HG03175 (cell line): Measurements from ENCODE around the gene FUT1.
A peak's percentile ranks its signal among the peaks of the same experiment; 100 is the strongest.
"Not testable (repeated sequence)": the region's sequence is repeated elsewhere in the genome, so short reads cannot be mapped to it uniquely, and the experiment has no call there.

Experiments
- ATAC-seq: cut with Tn5 transposase; IDR thresholded peaks from one replicate; pipeline ENCODE4 v1.9.1; 2021; ENCODE audit warnings: mild to moderate bottlenecking, moderate library complexity; ENCODE audit not compliant: unreplicated experiment

Gene FUT1

GRCh38 chr19:48718711-48719231, 33.7 kb downstream of the FUT1 start:
- no peak for ATAC-seq

GRCh38 chr19:48718106-48718505, 34.3 kb downstream of the FUT1 start:
- ATAC-seq = not testable (repeated sequence)

DNA sequence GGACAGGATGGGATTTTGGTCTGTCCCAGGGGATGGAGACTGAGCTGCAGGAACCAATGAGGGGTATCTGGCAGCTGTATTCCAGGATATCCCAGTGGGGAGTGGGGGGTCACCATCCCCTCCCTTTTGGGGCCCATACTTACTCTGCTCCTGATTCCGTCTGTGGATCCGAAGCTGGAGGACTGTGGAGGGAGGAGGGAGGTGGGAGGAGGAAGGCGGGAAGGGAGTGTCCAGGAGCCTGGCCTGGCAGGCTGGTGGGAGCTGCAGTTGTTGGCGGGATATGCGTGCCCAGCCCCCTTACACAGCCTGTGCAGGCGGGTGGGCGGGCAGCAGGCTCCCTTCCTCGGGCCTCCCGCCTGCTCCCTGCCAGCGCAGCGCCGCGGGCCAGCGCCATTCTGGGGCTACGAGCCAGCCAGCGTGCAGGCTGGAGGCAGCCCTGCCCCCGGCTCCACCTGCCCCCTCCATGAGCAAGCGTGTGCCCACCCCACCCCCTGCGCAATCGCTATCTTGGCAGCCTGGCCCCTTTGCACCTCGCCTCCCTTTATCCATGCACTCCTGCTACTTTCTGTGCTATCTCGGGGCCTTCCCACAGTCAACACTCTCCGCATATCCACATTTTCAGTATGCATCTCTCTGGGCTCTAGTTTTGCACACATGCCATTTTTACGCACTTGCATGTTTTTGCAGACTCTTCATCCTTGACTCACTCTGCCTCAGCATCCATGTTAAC, 35.7 kb downstream of the FUT1 start:
- ATAC-seq = no peak

DNA sequence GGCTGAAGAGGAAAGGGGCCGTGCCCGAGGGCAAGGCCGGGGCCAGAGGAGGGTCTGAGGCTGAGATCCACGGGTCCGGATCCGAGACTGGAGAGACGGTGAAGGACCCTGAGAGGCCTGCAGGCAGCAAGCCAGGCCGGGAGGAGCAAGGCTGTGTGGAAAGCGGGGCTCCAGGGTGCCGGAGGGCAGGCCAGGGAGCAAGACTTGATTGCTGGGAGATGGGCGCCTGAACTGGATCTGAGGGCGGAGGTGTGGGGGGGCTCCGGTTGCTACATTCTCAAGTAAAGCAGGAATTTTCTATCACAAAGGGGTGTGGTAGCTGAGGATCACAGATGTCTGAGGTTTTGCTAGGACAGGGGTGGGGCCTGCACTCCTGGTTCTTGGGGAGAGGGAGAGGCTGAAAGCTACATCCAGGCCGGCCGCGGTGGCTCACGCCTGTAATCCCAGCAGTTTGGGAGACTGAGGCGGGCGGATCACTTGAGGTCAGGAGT, 36.7 kb downstream of the FUT1 start:
- no peak for ATAC-seq

DNA sequence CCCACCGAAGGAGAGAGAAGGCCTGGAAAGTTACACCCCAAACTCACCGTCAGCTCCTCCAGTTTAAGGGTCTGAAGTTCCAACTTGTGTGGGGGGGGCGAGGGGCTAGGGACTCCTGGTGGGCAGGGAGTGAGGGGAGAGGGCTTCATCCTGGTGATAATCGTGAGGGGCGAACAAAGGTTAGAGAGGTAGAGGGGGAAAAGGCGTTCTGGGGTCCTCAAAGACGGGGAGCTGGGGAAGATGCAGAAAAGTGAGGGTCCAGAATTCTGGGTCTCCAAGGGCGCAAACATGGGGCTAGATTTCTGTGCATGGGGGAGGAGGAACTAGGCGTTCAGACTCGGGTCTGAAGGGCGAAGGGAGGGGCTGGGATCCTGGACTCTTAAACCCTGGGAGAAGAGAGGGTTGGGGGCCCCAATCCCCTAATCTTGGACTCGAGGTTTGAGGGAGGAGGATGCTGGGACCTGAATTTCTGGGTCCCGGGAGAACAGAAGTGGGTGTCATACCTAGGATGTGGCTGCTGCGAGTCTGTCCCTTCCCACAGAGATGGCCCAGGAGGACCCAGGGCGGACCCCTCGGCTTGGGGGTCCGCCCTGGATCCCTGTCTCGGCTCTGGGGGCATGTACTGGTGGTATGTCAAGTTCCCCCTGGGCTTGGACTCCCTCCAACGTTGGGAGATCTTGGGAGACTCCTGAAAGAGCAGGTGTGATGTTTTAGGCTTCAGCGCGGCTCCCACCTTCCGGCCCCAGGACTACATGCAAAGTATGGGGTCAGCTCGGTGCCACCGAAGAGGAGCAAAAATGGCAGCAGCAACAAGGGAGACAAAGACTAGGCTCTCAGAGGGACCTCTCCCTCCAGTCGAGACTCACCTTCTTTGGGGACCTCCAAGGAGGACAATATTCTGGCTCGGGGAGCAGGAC, 37.4 kb downstream of the FUT1 start:
- no peak for ATAC-seq

- peak; percentile 90 for ATAC-seq
Measured at GRCh38 chr19:48713864-48714755, 38.3 kb downstream of the FUT1 start.

DNA sequence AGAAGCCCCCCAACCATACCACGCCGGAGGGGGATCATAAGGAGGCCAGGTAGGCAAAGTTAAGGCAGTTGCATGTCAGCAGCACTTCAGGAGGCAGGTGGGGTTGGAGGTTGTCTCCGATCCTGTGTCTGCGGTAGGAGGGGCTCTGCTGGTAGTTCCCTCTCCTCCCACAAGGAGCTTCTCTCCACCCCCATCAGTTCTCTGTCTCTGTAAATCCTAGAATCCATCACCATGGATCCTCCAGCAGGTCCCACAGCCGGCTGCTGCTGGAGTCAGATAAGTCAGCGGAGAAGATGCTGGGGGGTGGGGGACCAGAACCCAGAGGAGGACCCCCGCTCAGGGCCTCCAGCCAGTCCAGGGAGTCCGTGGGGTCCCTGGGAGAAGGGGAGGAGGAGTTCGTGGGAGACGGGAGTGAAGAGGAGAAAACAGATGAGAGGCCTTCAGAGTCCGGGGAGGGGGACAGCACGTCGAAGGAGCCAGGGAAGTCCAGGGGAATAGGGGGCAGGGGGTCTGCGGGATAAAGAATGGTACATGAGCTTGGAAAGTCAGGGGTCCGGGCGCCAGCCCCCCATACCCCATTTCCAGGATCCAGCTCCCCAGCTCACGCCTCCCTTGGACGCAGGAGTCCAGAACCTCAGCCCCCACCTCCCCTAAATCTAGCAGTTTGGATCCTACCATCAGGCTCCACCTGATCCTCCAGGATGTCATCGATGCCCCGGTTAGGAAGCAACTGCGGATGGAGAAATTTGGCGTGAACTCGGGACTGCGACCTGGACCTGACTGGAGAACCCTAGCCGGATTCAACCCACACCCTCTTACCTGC, 39.2 kb downstream of the FUT1 start:
- no peak for ATAC-seq

- no peak for ATAC-seq
Measured at GRCh38 chr19:48711106-48711662, 41.3 kb downstream of the FUT1 start.

DNA sequence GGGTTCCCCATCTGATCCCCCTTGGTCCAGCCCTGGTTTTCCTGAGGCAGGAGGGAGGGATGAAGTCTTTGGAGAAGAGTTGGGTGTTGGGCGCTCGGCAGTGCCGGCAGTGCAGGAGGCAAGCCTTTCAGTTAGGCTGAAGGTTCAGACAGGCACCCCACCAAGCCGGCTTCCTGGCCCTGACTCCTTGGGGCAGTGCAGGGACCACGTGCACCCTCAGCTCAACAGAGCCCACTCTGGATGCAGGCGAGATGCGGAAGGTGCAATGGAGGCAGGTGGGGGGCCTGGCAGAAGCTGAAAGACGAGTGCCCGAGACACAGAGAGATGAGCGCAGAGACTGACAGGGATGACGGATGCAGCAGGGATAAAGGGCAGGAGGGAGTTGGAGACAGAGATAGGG, 44.0 kb downstream of the FUT1 start:
- no peak for ATAC-seq

- no peak for ATAC-seq
Measured at GRCh38 chr19:48705431-48705830, 47.0 kb downstream of the FUT1 start.

DNA sequence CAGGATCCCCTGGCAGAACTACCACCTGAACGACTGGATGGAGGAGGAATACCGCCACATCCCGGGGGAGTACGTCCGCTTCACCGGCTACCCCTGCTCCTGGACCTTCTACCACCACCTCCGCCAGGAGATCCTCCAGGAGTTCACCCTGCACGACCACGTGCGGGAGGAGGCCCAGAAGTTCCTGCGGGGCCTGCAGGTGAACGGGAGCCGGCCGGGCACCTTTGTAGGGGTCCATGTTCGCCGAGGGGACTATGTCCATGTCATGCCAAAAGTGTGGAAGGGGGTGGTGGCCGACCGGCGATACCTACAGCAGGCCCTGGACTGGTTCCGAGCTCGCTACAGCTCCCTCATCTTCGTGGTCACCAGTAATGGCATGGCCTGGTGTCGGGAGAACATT, 49.1 kb downstream of the FUT1 start:
- no peak for ATAC-seq

GRCh38 chr19:48702701-48703100, 49.7 kb downstream of the FUT1 start:
- ATAC-seq = no peak

DNA sequence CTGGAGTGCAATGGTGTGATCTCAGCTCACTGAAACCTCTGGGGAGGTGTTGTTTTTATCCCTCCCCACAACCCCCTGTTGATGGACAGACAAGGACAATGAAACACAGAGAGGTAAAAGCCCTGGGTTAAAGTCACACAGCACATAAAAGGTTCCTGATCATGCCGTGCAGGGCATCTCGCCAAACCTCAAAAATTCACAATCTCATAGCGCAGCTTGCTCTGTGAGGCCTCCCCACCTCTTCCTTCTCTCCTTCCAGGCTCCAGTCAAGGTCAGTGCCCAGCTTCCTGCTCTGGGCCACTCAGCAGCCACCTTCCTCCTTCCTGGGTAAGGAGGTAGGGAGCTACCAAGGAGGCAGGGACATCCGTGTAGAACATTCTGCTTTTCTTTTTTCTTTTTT, 54.4 kb downstream of the FUT1 start:
- ATAC-seq = no peak
